A549 (cell line): ENCODE data around the gene TEX101.
"Not testable (repeated sequence)": the region's sequence is repeated elsewhere in the genome, so short reads cannot be mapped to it uniquely, and the experiment has no call there.

Source experiments
- CEBPB ChIP-seq, 2 experiments: fragments of >200 bp in 1 of 2; sonication (Bioruptor Twin) in 1 of 2; formaldehyde crosslinking in 1 of 2; IDR thresholded peaks; 2 replicates each; pipeline ENCODE4 v1.6.1; 2012 to 2016
- CTCF ChIP-seq: fragments of >200 bp; sonication (Bioruptor Twin); formaldehyde crosslinking; IDR thresholded peaks from 3 replicates; pipeline ENCODE4 v1.5.1; 2016
- GATA3 ChIP-seq: IDR thresholded peaks from 2 replicates; pipeline ENCODE4 v1.6.1; 2012; ENCODE audit warnings: borderline replicate concordance
- NR3C1 ChIP-seq: fragments of >200 bp; sonication (Bioruptor Twin); formaldehyde crosslinking; IDR thresholded peaks from 3 replicates; pipeline ENCODE4 v1.6.1; 2017
- POLR2A ChIP-seq: IDR thresholded peaks from 2 replicates; pipeline ENCODE4 v1.6.1; 2012; ENCODE audit warnings: mild to moderate bottlenecking, low read length
- RCOR1 ChIP-seq: fragments of 150-350 bp; IDR thresholded peaks from 2 replicates; pipeline ENCODE4 v1.6.1; 2014; ENCODE audit warnings: antibody characterized with exemption, low read length, low read depth
- SMC3 ChIP-seq: fragments of >200 bp; sonication (Bioruptor Twin); formaldehyde crosslinking; IDR thresholded peaks from 3 replicates; pipeline ENCODE4 v1.6.1; 2018; ENCODE audit warnings: inconsistent platforms
- USF2 ChIP-seq: fragments of 450-650 bp; IDR thresholded peaks from 2 replicates; pipeline ENCODE4 v1.6.1; 2014; ENCODE audit warnings: antibody characterized with exemption

GRCh38 chr19:43365677-43366076, 49.0 kb upstream of the TEX101 start:
- TF ChIP-seq RCOR1; CEBPB (IDR thresholded peaks at IDR 0.05); POLR2A; CTCF; NR3C1; USF2; GATA3; SMC3: not testable (repeated sequence)
